K562 (cell line): ENCODE measurements around the gene TDRD3. TPM values are rescaled to one million over a fixed set of nuclear protein-coding genes. Genes with fewer than 3 reads are reported as not detected.

Source experiments
- BCL6 ChIP-seq: fragments of 250-450 bp; sonication (Bioruptor Pico); IDR thresholded peaks from 2 replicates; pipeline ENCODE4 v1.4.0; 2020
- CBFA2T3 ChIP-seq: fragments of 450-650 bp; IDR thresholded peaks from 2 replicates; pipeline ENCODE4 v1.6.1; 2017
- CC2D1A ChIP-seq: fragments of 450-650 bp; IDR thresholded peaks from 2 replicates; pipeline ENCODE4 v1.6.1; 2017; ENCODE audit warnings: mild to moderate bottlenecking
- HOMEZ ChIP-seq: fragments of 250-450 bp; sonication (Bioruptor Pico); IDR thresholded peaks from 2 replicates; pipeline ENCODE4 v1.4.0; 2020; ENCODE audit warnings: mild to moderate bottlenecking, moderate library complexity
- KLF1 ChIP-seq: fragments of 450-650 bp; IDR thresholded peaks from 2 replicates; pipeline ENCODE4 v1.6.1; 2016; ENCODE audit warnings: missing genetic modification characterization, missing compliant biosample characterization
- MCM5 ChIP-seq: fragments of 450-650 bp; IDR thresholded peaks from 2 replicates; pipeline ENCODE4 v1.6.1; 2016; ENCODE audit warnings: low read depth
- MEF2D ChIP-seq: conservative IDR thresholded peaks from 2 replicates; pipeline ENCODE4 v1.6.1; 2016; ENCODE audit warnings: low read depth, missing genetic modification characterization, missing compliant biosample characterization
- PHF21A ChIP-seq: fragments of 450-650 bp; IDR thresholded peaks from 2 replicates; pipeline ENCODE4 v1.6.1; 2017; ENCODE audit warnings: low read depth, borderline replicate concordance
- SMAD3 ChIP-seq: fragments of 450-650 bp; formaldehyde crosslinking; conservative IDR thresholded peaks from 2 replicates; pipeline ENCODE4 v1.4.0; 2020; ENCODE audit warnings: mild to moderate bottlenecking
- TBL1XR1 ChIP-seq, 2 experiments: IDR thresholded peaks; 2 replicates each; pipeline ENCODE4 v1.6.1; 2012; ENCODE audit warnings: improper control_type of control experiment in 2 of 2, low read length in 2 of 2, mild to moderate bottlenecking in 1 of 2
- ZBTB11 ChIP-seq, 3 experiments: fragments of 200-800 bp in 1 of 3; fragments of 250-450 bp in 1 of 3; fragments of 450-650 bp in 1 of 3; sonication (Bioruptor Pico) in 1 of 3; sonication (Bioruptor generic) in 1 of 3; formaldehyde crosslinking in 1 of 3; IDR thresholded peaks; 2 replicates each; pipeline versions ENCODE4 v1.6.1 to v1.8.0; 2016 to 2022; ENCODE audit warnings: mild to moderate bottlenecking in 2 of 3, missing genetic modification characterization in 2 of 3, missing compliant biosample characterization in 1 of 3, moderate library complexity in 1 of 3
- ZBTB17 ChIP-seq: fragments of 450-650 bp; formaldehyde crosslinking; IDR thresholded peaks from 2 replicates; pipeline ENCODE4 v1.4.0; 2020; ENCODE audit warnings: mild to moderate bottlenecking
- ZNF175 ChIP-seq: fragments of 200-800 bp; sonication (Bioruptor generic); IDR thresholded peaks from 2 replicates; pipeline ENCODE4 v1.6.1; 2016; ENCODE audit warnings: low read depth, mild to moderate bottlenecking, missing genetic modification characterization, missing compliant biosample characterization
- ZNF444 ChIP-seq: fragments of 250-450 bp; sonication (Bioruptor Pico); IDR thresholded peaks from 2 replicates; pipeline ENCODE4 v1.4.0; 2020; ENCODE audit warnings: mild to moderate bottlenecking, moderate library complexity
- ZNF586 ChIP-seq: fragments of 450-650 bp; formaldehyde crosslinking; conservative IDR thresholded peaks from 2 replicates; pipeline ENCODE4 v1.4.0; 2020; ENCODE audit warnings: mild to moderate bottlenecking, moderate library complexity
- ZNF766 ChIP-seq: fragments of 200-800 bp; sonication (Bioruptor generic); conservative IDR thresholded peaks from 2 replicates; pipeline ENCODE4 v1.6.1; 2016; ENCODE audit warnings: missing genetic modification characterization, missing compliant biosample characterization
- polyA plus RNA-seq, 8 experiments: library from polyadenylated mRNA; depleted of rRNA in 4 of 8; stranded (reverse) in 5 of 8; unstranded in 3 of 8; fragments of >200 nt; fragmentation: Nextera tagmentation in 2 of 8; fragmentation: Illumina TruSeq in 1 of 8; extraction: Ambion mirVana in 2 of 8; extraction: Trizol in 1 of 8; gene quantifications; 2 replicates each; pipeline versions ENCODE4 v1.2.1 to v1.2.3, GENCODE V29; 2011 to 2014; ENCODE audit warnings: inconsistent platforms in 1 of 8, missing spikeins in 1 of 8
- total RNA-seq, 7 experiments: library from RNA; depleted of rRNA in 6 of 7; stranded (reverse); fragments of >200 nt in 6 of 7; fragmentation: Illumina TruSeq in 2 of 7; extraction: Trizol in 2 of 7; gene quantifications; 2 replicates each; pipeline versions ENCODE4 v1.2.1 to v1.2.3, GENCODE V29; 2011 to 2021; ENCODE audit warnings: low replicate concordance in 1 of 7
- TF ChIP-seq, protein P1 (sequence below): fragments of 450-650 bp; IDR thresholded peaks from 2 replicates; pipeline ENCODE4 v1.6.1; 2016; ENCODE audit warnings: mild to moderate bottlenecking
- TF ChIP-seq, protein P2 (sequence below): fragments of 200-800 bp; sonication (Bioruptor generic); IDR thresholded peaks from 2 replicates; pipeline ENCODE4 v1.6.1; 2017; ENCODE audit warnings: missing genetic modification characterization, missing compliant biosample characterization

TDRD3 gene
- total and polyA plus RNA-seq, 9 of the 15 experiments (the other 6 are each of a cell fraction or from before 2014, with no cell fraction given): 3.6 to 16.4 (median 9.5) TPM

DNA sequence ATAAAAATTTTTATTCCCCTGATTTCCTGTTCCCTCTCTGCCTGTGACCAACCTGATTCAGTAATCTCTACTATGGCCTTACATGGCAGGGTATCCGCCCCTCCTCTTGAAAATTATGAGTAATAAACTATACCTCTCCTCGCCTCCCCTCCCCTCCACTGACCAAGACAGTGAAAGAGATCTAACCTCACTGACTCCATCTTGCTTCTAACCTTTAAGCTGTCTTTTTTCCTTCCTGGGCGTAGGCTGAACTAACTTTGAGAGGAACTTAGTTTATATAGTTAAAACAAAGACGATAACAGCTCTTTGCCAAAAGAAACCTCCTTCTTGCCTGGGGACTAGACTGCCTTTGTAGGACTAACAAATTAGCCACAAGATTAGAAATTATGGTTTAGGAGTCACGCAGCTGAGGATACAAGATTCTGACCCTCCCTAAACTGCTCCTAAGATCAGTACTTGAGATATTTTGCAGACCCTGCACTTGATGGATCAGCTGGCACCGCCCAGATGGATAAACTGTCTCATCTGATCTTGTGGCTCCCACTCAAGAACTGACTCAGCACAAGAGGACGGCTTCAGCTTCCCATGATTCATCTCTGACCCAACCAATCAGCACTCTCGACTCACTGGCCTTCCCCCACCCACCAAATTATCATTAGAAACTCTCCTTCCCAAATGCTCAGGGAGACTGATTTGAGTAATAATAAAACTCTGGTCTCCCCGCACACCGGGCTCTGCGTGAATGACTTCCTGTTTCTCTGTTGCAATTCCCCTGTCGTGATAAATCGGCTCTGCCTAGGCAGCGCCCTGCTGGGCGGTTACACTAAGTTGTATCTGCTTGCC, 187.1 kb downstream of the TDRD3 start (continued):
- TF ChIP-seq, protein P1, sequence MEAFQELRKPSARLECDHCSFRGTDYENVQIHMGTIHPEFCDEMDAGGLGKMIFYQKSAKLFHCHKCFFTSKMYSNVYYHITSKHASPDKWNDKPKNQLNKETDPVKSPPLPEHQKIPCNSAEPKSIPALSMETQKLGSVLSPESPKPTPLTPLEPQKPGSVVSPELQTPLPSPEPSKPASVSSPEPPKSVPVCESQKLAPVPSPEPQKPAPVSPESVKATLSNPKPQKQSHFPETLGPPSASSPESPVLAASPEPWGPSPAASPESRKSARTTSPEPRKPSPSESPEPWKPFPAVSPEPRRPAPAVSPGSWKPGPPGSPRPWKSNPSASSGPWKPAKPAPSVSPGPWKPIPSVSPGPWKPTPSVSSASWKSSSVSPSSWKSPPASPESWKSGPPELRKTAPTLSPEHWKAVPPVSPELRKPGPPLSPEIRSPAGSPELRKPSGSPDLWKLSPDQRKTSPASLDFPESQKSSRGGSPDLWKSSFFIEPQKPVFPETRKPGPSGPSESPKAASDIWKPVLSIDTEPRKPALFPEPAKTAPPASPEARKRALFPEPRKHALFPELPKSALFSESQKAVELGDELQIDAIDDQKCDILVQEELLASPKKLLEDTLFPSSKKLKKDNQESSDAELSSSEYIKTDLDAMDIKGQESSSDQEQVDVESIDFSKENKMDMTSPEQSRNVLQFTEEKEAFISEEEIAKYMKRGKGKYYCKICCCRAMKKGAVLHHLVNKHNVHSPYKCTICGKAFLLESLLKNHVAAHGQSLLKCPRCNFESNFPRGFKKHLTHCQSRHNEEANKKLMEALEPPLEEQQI: no peak
- peak; percentile 88 for TF ChIP-seq ZBTB17
- no peak for TF ChIP-seq TBL1XR1 (IDR thresholded peaks at IDR 0.05; ENCODE audit: low read length in 2 of 2)
- no peak for TF ChIP-seq ZNF586 (CRISPR knock-in tag)
- TF ChIP-seq PHF21A: no peak
- TF ChIP-seq MEF2D: peak; percentile 75; the same call in 1 of the 2 replicates
- TF ChIP-seq ZNF175: peak; percentile 97
- 0 out of 2 replicates have a peak, but pooled peaks have one; percentile 59 for TF ChIP-seq ZNF444
- TF ChIP-seq ZNF766: peak; percentile 92
- peak; percentile 86 for TF ChIP-seq SMAD3
- TF ChIP-seq KLF1 (tag): no peak
- TF ChIP-seq HOMEZ: no peak
- TF ChIP-seq, protein P2, sequence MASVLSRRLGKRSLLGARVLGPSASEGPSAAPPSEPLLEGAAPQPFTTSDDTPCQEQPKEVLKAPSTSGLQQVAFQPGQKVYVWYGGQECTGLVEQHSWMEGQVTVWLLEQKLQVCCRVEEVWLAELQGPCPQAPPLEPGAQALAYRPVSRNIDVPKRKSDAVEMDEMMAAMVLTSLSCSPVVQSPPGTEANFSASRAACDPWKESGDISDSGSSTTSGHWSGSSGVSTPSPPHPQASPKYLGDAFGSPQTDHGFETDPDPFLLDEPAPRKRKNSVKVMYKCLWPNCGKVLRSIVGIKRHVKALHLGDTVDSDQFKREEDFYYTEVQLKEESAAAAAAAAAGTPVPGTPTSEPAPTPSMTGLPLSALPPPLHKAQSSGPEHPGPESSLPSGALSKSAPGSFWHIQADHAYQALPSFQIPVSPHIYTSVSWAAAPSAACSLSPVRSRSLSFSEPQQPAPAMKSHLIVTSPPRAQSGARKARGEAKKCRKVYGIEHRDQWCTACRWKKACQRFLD (CRISPR knock-in tag): peak; percentile 97
- TF ChIP-seq CC2D1A: no peak
- 0 out of 2 replicates have a peak, but pooled peaks have one; percentile 35 for TF ChIP-seq BCL6 (CRISPR knock-in tag)
- peak in 1 of 3 experiments; percentile 53; a peak in 2 of 6 replicates for TF ChIP-seq ZBTB11 (CRISPR knock-in tag; IDR thresholded peaks at IDR 0.05)
- no peak for TF ChIP-seq MCM5
- TF ChIP-seq CBFA2T3: peak; percentile 30
